ENCODE data around the gene NSMCE3. TPM values are rescaled to one million over a fixed set of nuclear protein-coding genes. Genes with fewer than 3 reads are reported as not detected.

NSMCE3 gene
- total RNA-seq, 2 donors from 2014 or later, result 10.0 to 11.1 TPM

DNA sequence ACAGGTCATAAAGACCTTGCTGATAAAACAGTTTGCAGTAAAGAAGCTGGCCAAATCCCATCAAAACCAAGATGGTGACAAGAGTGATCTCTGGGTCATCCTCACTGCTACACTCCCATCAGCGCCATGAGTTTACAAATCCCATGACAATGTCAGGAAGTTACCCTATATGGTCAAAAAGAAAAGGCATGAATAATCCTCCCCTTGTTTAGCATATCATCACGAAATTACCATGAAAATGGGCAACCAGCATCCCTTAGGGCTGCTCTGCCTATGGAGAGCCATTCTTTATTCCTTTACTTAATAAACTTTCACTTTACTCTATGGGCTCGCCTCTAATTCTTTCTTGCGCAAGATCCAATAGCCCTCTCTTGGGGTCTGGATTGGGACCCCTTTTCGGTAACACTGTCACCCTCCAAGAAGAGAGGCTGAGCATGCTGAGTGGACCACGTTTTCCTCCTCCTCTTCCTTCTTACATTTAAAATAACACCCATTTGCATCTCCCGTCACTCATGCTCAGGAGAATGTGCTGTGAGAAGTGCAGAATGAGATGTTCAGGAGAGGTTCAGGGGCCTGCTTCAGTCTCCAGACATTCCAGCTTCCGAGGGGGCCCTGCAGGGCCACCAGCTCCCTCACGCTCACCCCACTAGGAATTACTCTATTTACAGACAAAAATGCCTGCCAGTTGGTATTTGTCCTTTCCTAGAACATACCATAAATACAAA lies 47.3 kb downstream of the NSMCE3 start:
- ATAC-seq (ENCODE audit: insufficient number of reproducible peaks, low FRiP score, low read depth) (no peak), DNase-seq (ENCODE audit: low spot score) (no peak)
- TF ChIP-seq, protein P1, sequence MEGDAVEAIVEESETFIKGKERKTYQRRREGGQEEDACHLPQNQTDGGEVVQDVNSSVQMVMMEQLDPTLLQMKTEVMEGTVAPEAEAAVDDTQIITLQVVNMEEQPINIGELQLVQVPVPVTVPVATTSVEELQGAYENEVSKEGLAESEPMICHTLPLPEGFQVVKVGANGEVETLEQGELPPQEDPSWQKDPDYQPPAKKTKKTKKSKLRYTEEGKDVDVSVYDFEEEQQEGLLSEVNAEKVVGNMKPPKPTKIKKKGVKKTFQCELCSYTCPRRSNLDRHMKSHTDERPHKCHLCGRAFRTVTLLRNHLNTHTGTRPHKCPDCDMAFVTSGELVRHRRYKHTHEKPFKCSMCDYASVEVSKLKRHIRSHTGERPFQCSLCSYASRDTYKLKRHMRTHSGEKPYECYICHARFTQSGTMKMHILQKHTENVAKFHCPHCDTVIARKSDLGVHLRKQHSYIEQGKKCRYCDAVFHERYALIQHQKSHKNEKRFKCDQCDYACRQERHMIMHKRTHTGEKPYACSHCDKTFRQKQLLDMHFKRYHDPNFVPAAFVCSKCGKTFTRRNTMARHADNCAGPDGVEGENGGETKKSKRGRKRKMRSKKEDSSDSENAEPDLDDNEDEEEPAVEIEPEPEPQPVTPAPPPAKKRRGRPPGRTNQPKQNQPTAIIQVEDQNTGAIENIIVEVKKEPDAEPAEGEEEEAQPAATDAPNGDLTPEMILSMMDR (IDR thresholded peaks at IDR 0.05), result no peak
- no peak overlapping the region for H3K4me3 ChIP-seq
- no peak overlapping the region for H3K27ac ChIP-seq
- H3K27me3 ChIP-seq (replicated peaks; ENCODE audit: insufficient read depth), result no peaks in the 10 kb centered on the region
- no peaks in the 10 kb centered on the region for H3K36me3 ChIP-seq
- H3K4me1 ChIP-seq (ENCODE audit: control insufficient read depth in 1 of 2, low read depth in 2 of 2), result no peaks in the 10 kb centered on the region
- no peaks in the 10 kb centered on the region for H3K9me3 ChIP-seq

DNA sequence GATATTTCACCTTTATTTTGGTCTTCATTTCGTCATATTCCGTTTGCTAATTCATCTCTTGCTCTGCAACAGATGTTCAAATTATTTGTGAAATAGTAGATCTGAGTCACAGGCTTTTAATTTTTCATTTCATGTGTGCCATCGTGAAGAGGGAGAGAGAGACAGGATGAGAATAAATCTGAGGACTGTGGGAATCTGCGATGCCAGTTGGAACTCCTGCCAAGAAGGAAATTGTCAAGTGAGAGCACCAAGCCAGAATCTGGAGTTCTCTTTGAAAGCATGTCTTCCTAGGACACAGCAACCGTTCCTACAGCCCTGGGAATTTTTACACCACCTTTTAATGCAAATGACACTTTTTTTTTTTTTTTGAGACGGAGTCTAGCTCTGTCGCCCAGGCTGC lies 48.8 kb downstream of the NSMCE3 start:
- ATAC-seq (ENCODE audit: insufficient number of reproducible peaks, low FRiP score, low read depth) (no peak), DNase-seq (ENCODE audit: low spot score) (no peak)
- TF ChIP-seq, protein P1 (IDR thresholded peaks at IDR 0.05), result no peak

DNA sequence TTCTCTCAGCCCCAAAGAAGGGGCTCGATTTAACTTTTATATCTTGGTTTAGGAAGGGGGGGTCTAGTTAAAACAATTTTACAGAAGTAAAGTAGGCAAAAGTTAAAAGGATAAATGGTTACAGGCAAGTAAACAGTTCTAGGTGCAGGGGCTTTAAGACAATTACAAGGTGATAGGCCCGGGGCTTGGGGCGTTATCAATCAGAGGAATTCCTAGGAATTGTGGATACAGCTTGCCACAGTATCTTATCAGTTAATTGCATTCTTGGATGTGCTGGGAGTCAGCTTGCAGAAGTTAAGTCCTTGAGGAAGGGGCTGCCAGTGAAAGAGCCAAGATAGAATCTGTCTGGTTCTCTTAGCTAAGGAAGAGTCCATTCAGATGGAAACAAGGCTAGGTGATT lies 52.7 kb downstream of the NSMCE3 start:
- TF ChIP-seq, protein P1 (IDR thresholded peaks at IDR 0.05), result no peak
- Histone ChIP-seq H3K4me1 (ENCODE audit: control insufficient read depth in 1 of 2, low read depth in 2 of 2) (no peaks in the 10 kb centered on the region), H3K36me3 (no peaks in the 10 kb centered on the region), H3K4me3 (no peak overlapping the region), H3K27ac (no peak overlapping the region), H3K27me3 (replicated peaks; ENCODE audit: insufficient read depth) (no peaks in the 10 kb centered on the region), H3K9me3 (no peaks in the 10 kb centered on the region)
- ATAC-seq (ENCODE audit: insufficient number of reproducible peaks, low FRiP score, low read depth) (no peak), DNase-seq (ENCODE audit: low spot score) (no peak)

More for the DNA sequence above, 48.8 kb downstream of the NSMCE3 start:
- H3K4me1 ChIP-seq (ENCODE audit: control insufficient read depth in 1 of 2, low read depth in 2 of 2), result no peaks in the 10 kb centered on the region
- no peaks in the 10 kb centered on the region for H3K9me3 ChIP-seq
- H3K27ac ChIP-seq, result no peak overlapping the region
- H3K4me3 ChIP-seq, result no peak overlapping the region
- no peaks in the 10 kb centered on the region for H3K27me3 ChIP-seq (replicated peaks; ENCODE audit: insufficient read depth)
- no peaks in the 10 kb centered on the region for H3K36me3 ChIP-seq

All from thoracic aorta (tissue), 2 donors.